Fibroblast of lung (primary cell): Measurements from ENCODE around the gene SLC1A4.

ENCODE experiments used
- EZH2 ChIP-seq: IDR thresholded peaks from 2 replicates; pipeline ENCODE4 v1.5.1; 2012; ENCODE audit warnings: low read length, control low read depth, mild to moderate bottlenecking; ENCODE audit errors: missing control alignments
- TF ChIP-seq, protein P1 (sequence below), 2 donors: IDR thresholded peaks in 1 of 2; conservative IDR thresholded peaks in 1 of 2; 1 replicate in 1 of 2; 2 replicates in 1 of 2; pipeline ENCODE4 v1.5.1; 2011 to 2012; ENCODE audit warnings: low read length in 2 of 2, control low read depth in 1 of 2, inconsistent platforms in 1 of 2, low read depth in 1 of 2, mild to moderate bottlenecking in 1 of 2

DNA sequence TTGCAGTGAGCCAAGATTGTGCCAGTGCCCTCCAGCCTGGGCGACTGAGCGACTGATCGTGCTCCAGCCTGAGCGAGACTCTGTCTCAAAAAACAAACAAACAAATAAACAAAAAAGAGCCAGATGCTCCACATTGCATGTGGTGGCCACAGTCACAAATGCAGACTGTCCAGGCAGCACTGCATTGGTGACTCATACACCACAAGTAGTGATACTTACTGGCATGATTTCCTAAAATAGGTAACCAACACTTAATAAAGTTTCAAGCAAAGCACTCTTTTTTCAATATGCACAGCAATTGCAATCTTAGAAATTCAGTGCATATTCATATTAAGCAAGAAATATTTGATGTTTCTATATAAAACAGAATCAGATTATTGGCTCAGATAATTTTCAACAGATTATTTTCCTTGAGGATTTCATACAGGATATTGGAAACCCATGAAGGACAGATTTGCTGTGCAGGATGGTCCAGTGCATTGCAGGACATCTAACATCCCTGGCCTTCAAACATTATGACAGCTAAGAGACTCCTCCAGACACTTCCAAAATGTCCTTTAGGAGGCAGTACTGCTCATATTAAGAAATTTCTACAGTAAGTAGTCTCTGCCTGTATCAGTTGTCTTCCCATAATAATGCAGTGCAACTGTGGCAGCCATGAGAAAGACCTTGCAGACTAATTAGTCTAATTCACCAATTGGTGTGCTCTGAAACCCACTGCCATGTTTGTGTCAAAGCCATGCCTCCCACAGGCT lies 10.5 kb upstream of the SLC1A4 start:
- TF ChIP-seq, protein P1, sequence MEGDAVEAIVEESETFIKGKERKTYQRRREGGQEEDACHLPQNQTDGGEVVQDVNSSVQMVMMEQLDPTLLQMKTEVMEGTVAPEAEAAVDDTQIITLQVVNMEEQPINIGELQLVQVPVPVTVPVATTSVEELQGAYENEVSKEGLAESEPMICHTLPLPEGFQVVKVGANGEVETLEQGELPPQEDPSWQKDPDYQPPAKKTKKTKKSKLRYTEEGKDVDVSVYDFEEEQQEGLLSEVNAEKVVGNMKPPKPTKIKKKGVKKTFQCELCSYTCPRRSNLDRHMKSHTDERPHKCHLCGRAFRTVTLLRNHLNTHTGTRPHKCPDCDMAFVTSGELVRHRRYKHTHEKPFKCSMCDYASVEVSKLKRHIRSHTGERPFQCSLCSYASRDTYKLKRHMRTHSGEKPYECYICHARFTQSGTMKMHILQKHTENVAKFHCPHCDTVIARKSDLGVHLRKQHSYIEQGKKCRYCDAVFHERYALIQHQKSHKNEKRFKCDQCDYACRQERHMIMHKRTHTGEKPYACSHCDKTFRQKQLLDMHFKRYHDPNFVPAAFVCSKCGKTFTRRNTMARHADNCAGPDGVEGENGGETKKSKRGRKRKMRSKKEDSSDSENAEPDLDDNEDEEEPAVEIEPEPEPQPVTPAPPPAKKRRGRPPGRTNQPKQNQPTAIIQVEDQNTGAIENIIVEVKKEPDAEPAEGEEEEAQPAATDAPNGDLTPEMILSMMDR (conservative IDR thresholded peaks at IDR 0.05 in 1 of 2, IDR thresholded peaks at IDR 0.05 in 1 of 2; ENCODE audit: low read depth in 1 of 2, low read length in 2 of 2): peak in 1 of 2 donors; percentile 25
- no peak for TF ChIP-seq EZH2
